ENCODE measurements around the gene PPP2R5B.

The PPP2R5B gene

GRCh38 chr11:64932324-64932723 lies 7.8 kb downstream of the PPP2R5B start:
- TF ChIP-seq ZFX (IDR thresholded peaks at IDR 0.05; ENCODE audit: borderline replicate concordance) (no peak), CTCF (IDR thresholded peaks at IDR 0.05) (no peak)
- no peak overlapping the region for H3K27ac ChIP-seq

- no peak overlapping the region for H3K27ac ChIP-seq
- no peak for TF ChIP-seq ZFX (IDR thresholded peaks at IDR 0.05; ENCODE audit: borderline replicate concordance)
- no peak for TF ChIP-seq CTCF (IDR thresholded peaks at IDR 0.05)
Measured at GRCh38 chr11:64933213-64933934, 8.9 kb downstream of the PPP2R5B start.

- TF ChIP-seq CTCF (IDR thresholded peaks at IDR 0.05) (no peak), ZFX (IDR thresholded peaks at IDR 0.05; ENCODE audit: borderline replicate concordance) (no peak)
- no peak overlapping the region for H3K27ac ChIP-seq
Measured at GRCh38 chr11:64933935-64934681, 9.6 kb downstream of the PPP2R5B start.

GRCh38 chr11:64934682-64935358 lies 10.3 kb downstream of the PPP2R5B start:
- TF ChIP-seq ZFX (IDR thresholded peaks at IDR 0.05; ENCODE audit: borderline replicate concordance) (no peak), CTCF (IDR thresholded peaks at IDR 0.05) (no peak)
- H3K27ac ChIP-seq = peak overlapping the region; percentile 39; the same call in 1 of the 2 replicates

- TF ChIP-seq ZFX (IDR thresholded peaks at IDR 0.05; ENCODE audit: borderline replicate concordance) (no peak), CTCF (IDR thresholded peaks at IDR 0.05) (peak; percentile 22; the same call in 1 of the 2 replicates)
- peak within 1 kb of the TSS; percentile 39; the same call in 1 of the 2 replicates for H3K27ac ChIP-seq
Measured at GRCh38 chr11:64935359-64936081, 11.0 kb downstream of the PPP2R5B start, which contains the start of gene GPHA2. Gene GPHA2 (minus strand): TSS chr11:64935893. CDS start chr11:64935460, 433 bp downstream.

GRCh38 chr11:64936539-64936938 lies 12.1 kb downstream of the PPP2R5B start:
- TF ChIP-seq CTCF (IDR thresholded peaks at IDR 0.05) = no peak
- TF ChIP-seq ZFX (IDR thresholded peaks at IDR 0.05; ENCODE audit: borderline replicate concordance) = no peak
- no peak overlapping the region for H3K27ac ChIP-seq

Data from 22Rv1 (cell line).